ENCODE data around the gene HGF.

HGF gene

DNA sequence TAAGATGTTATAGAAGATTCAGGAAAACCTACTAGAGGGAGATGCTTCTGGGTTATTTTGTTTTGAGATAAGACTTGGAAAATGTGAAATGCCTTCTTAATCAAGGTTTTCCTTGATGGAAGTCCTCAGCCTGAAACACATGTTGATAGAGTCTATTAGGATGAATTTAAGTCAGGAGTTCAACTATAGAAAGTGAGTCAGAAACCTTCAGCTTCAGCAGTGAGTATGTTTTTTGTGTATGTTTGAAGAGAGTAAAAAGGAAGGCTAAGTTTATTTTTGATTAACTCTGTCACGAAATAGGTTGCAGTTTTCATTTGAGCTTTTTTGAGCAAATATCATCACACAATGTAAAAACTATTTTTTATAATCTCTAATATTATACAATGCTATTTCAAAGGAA, 114.6 kb downstream of the HGF start:
- TF ChIP-seq, protein P1, sequence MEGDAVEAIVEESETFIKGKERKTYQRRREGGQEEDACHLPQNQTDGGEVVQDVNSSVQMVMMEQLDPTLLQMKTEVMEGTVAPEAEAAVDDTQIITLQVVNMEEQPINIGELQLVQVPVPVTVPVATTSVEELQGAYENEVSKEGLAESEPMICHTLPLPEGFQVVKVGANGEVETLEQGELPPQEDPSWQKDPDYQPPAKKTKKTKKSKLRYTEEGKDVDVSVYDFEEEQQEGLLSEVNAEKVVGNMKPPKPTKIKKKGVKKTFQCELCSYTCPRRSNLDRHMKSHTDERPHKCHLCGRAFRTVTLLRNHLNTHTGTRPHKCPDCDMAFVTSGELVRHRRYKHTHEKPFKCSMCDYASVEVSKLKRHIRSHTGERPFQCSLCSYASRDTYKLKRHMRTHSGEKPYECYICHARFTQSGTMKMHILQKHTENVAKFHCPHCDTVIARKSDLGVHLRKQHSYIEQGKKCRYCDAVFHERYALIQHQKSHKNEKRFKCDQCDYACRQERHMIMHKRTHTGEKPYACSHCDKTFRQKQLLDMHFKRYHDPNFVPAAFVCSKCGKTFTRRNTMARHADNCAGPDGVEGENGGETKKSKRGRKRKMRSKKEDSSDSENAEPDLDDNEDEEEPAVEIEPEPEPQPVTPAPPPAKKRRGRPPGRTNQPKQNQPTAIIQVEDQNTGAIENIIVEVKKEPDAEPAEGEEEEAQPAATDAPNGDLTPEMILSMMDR (IDR thresholded peaks at IDR 0.05; ENCODE audit: low read depth, low read length) = no peak
- Histone ChIP-seq H3K27ac (no peak overlapping the region), H3K9me3 (ENCODE audit: severe bottlenecking) (no peaks in the 10 kb centered on the region), H3K4me3 (ENCODE audit: low read depth, low read length) (no peak overlapping the region), H3K27me3 (ENCODE audit: insufficient read depth, low read depth, severe bottlenecking) (no peaks in the 10 kb centered on the region), H3K36me3 (no peaks in the 10 kb centered on the region)
- no peak for DNase-seq

DNA sequence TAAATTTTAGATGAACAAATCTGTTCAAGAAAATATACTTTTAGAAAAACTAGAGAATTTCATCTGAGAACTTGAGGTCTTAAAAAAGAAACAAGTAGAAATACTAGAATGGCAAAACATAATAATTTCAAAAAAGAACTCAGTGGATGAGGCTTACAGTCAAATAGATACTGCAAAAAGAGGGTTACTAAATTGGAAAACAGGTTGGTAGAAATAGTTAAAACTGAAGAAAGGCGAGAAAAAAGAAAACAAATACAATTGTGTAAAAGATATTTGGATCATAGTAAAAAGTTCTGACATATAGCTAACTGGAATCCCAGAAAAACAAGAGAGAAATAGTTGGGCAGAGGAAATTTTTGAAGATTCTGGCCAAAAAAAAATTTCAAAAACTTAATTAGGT, 117.6 kb downstream of the HGF start:
- Histone ChIP-seq H3K27ac (no peak overlapping the region), H3K4me3 (ENCODE audit: low read depth, low read length) (no peak overlapping the region), H3K36me3 (no peaks in the 10 kb centered on the region), H3K9me3 (ENCODE audit: severe bottlenecking) (no peaks in the 10 kb centered on the region), H3K27me3 (ENCODE audit: insufficient read depth, low read depth, severe bottlenecking) (no peaks in the 10 kb centered on the region)
- TF ChIP-seq, protein P1 (IDR thresholded peaks at IDR 0.05; ENCODE audit: low read depth, low read length) = no peak
- no peak for DNase-seq

Data from WERI-Rb-1 (cell line).